Esophagus squamous epithelium (tissue), 4 donors: ENCODE measurements around the gene PTPRD.

Source experiments
- POLR2A ChIP-seq, 4 donors: fragments of 450-650 bp; IDR thresholded peaks; one replicate each; pipeline ENCODE4 v1.6.1; 2017; ENCODE audit warnings: antibody characterized with exemption in 4 of 4, mild to moderate bottlenecking in 4 of 4, moderate library complexity in 3 of 4
- TF ChIP-seq, protein P1 (sequence below), 6 experiments: fragments of 450-650 bp in 4 of 6; fragments of 200-600 bp in 2 of 6; sonication (generic) in 2 of 6; IDR thresholded peaks; one replicate each; pipeline ENCODE4 v1.5.1; 2016 to 2019; ENCODE audit warnings: antibody characterized with exemption in 6 of 6, mild to moderate bottlenecking in 4 of 6, moderate library complexity in 4 of 6

DNA sequence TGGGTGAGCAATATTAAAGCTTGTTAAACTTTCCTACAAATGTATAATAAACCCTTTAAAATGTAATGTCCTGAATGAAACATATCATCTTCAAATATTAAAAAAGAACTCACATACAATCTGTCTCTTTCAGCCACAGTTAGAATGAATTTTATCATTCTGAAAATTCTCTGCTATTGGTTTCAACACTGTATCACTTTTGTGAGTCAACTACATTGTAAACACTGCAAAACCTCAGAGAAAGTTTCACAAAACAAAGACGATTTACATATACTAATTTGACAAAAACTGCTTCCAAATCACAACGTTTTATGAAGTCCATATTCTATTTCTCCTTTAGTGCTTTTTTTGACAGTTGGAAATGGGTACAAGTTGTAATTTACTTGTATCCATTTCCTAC lies 1781.2 kb downstream of the PTPRD start:
- TF ChIP-seq, protein P1, sequence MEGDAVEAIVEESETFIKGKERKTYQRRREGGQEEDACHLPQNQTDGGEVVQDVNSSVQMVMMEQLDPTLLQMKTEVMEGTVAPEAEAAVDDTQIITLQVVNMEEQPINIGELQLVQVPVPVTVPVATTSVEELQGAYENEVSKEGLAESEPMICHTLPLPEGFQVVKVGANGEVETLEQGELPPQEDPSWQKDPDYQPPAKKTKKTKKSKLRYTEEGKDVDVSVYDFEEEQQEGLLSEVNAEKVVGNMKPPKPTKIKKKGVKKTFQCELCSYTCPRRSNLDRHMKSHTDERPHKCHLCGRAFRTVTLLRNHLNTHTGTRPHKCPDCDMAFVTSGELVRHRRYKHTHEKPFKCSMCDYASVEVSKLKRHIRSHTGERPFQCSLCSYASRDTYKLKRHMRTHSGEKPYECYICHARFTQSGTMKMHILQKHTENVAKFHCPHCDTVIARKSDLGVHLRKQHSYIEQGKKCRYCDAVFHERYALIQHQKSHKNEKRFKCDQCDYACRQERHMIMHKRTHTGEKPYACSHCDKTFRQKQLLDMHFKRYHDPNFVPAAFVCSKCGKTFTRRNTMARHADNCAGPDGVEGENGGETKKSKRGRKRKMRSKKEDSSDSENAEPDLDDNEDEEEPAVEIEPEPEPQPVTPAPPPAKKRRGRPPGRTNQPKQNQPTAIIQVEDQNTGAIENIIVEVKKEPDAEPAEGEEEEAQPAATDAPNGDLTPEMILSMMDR (IDR thresholded peaks at IDR 0.05) = no peak
- no peak for TF ChIP-seq POLR2A (IDR thresholded peaks at IDR 0.05)
